Heart left ventricle (tissue), 16 donors: ENCODE results near the gene KIRREL3. TPM values are rescaled to one million over a fixed set of nuclear protein-coding genes. Genes with fewer than 3 reads are reported as not detected.

Source experiments
- ATAC-seq, 4 donors: fragments of 200-7000 bp; cut with Tn5 transposase; one replicate each; pipeline ENCODE4 v1.9.1; 2020 to 2022; ENCODE audit warnings: moderate library complexity in 4 of 4, mild to moderate bottlenecking in 3 of 4, moderate number of reproducible peaks in 1 of 4
- DNase-seq, 5 donors: peaks; one replicate each; pipeline ENCODE4 v3.0.0-alpha.2; 2020
- H3K27ac ChIP-seq, 12 donors: fragments of 200-600 bp; sonication (generic) in 4 of 12; one replicate each; pipeline versions ENCODE4 v1.5.0 to v1.8.0; 2016 to 2022; ENCODE audit warnings: mild to moderate bottlenecking in 2 of 12
- H3K27me3 ChIP-seq, 9 donors: fragments of 200-600 bp; sonication (generic) in 2 of 9; one replicate each; pipeline versions ENCODE4 v1.5.1 to v1.8.0; 2016 to 2022; ENCODE audit warnings: mild to moderate bottlenecking in 3 of 9
- H3K36me3 ChIP-seq, 9 donors: fragments of 200-600 bp; sonication (generic) in 2 of 9; one replicate each; pipeline versions ENCODE4 v1.5.0 to v1.8.0; 2018 to 2022; ENCODE audit warnings: mild to moderate bottlenecking in 2 of 9
- H3K4me1 ChIP-seq, 12 donors: fragments of 200-600 bp; sonication (generic) in 4 of 12; one replicate each; pipeline versions ENCODE4 v1.5.0 to v1.8.0; 2016 to 2022; ENCODE audit warnings: mild to moderate bottlenecking in 3 of 12
- H3K4me3 ChIP-seq, 12 donors: fragments of 200-600 bp; sonication (generic) in 4 of 12; one replicate each; pipeline versions ENCODE4 v1.5.0 to v1.8.0; 2017 to 2022; ENCODE audit warnings: mild to moderate bottlenecking in 9 of 12, moderate library complexity in 4 of 12
- H3K9me3 ChIP-seq, 12 donors: fragments of 200-600 bp; sonication (generic) in 4 of 12; one replicate each; pipeline versions ENCODE4 v1.5.0 to v1.8.0; 2016 to 2022; ENCODE audit warnings: mild to moderate bottlenecking in 1 of 12
- CTCF ChIP-seq, 12 donors: fragments of 200-600 bp; sonication (generic) in 4 of 12; IDR thresholded peaks; one replicate each; pipeline versions ENCODE4 v1.5.0 to v1.8.0; 2018 to 2022; ENCODE audit warnings: antibody characterized with exemption in 12 of 12, mild to moderate bottlenecking in 5 of 12
- POLR2A ChIP-seq, 2 donors: fragments of 450-650 bp; IDR thresholded peaks; one replicate each; pipeline ENCODE4 v1.6.1; 2017; ENCODE audit warnings: antibody characterized with exemption in 2 of 2, mild to moderate bottlenecking in 2 of 2, moderate library complexity in 2 of 2
- WGBS, 4 donors: extraction: QIAGEN DNeasy Blood & Tissue Kit in 2 of 4; methylation state at CpG; one replicate each; pipeline versions ENCODE4 v1.1.5 to v1.1.7; 2013 to 2018; 5-methylcytosine and 5-hydroxymethylcytosine counted together
- intact Hi-C, 10 donors: fragments of 100-400 bp; cut with DNase I; formaldehyde crosslinking; loops; one replicate each; pipeline versions ENCODE4 v1.11.1 to v1.14.2; 2022
- polyA plus RNA-seq, 2 donors: library from polyadenylated mRNA; stranded (reverse); fragments of 200-250 nt; gene quantifications; one replicate each; pipeline ENCODE4 v1.2.3, GENCODE V29; 2013
- total RNA-seq, 9 donors: library from RNA; depleted of rRNA in 2 of 9; stranded (reverse); fragments of >200 nt in 2 of 9; fragmentation: NEBNext Ultra II Directional in 3 of 9; extraction: Animal tissue kit (Norgen Biotek cat#: 25700) in 3 of 9; gene quantifications; one replicate each; pipeline versions ENCODE4 v1.1.0 to v1.2.4, GENCODE V29; 2016 to 2023
- donor health status: ischemic (EF 13 %, LVEDD 7.1; RV severe dilation, severe dysfunction).
- donor health status: healthy with polysubstance abuse.
- donor health status: DM: no; HTN: yes; CAD: no.
- donor health status: DM: no; HTN: no; CAD: no.
- donor health status: ischemic (EF 25% LVEDD 6.9; RV normal size, moderate dysfunction).
- donor health status: ischemic (EF 25% LVEDD 5.7; RV mildly dilated, moderate dysfunction).
- donor health status: healthy.
- donor health status: DM: yes; HTN: yes; CAD: no.
- donor health status: ischemic (EF 35%, LVEDD 5.7; RV mildly dilated, moderate dysfunction).
- donor health status: nonischemic (EF 11% LVEDD 7.7; RV severe dilation, severe dysfunction).
- donor health status: DM: yes; HTN: yes; CAD: no.
- donor health status: PGD.
- donor health status: ischemic (EF 29% LVEDD 5.4; RV normal size, mild dysfunction).
- donor health status: nonischemic (EF 23%, LVEDD 6.1; RV moderate dilation, normal function).

The KIRREL3 gene
- total and polyA plus RNA-seq, 11 donors = 0.08 to 1.3 (median 0.27) TPM

GRCh38 chr11:126475014-126475991 is 525.3 kb downstream of the KIRREL3 start:
- no peaks in the 10 kb centered on the region for H3K9me3 ChIP-seq
- peak in 2 of 4 donors; percentile 17 to 41 for ATAC-seq

GRCh38 chr11:126474220-126474619 is 526.4 kb downstream of the KIRREL3 start:
- intact Hi-C loops = no loop called here
- 54 to 78% (median 64%) methylated on average over 4 to 9 of the region's 9 CpGs for WGBS, 4 donors
- H3K9me3 ChIP-seq = no peaks in the 10 kb centered on the region
- H3K27me3 ChIP-seq = no peaks in the 10 kb centered on the region
- peak; percentile 66 to 80 (median 73) for ATAC-seq
- DNase-seq = peak in 3 of 5 donors; percentile 47 to 55 (median 52)
- TF ChIP-seq CTCF (IDR thresholded peaks at IDR 0.05) = no peak
- no peaks in the 10 kb centered on the region for H3K36me3 ChIP-seq
- H3K4me1 ChIP-seq = peaks cover 0 to 19% (median 5%) of the 10 kb centered on the region in 12 donors
- no peak overlapping the region for H3K4me3 ChIP-seq
- peak overlapping the region in 3 of 12 donors; percentile 5 to 48 (median 46) for H3K27ac ChIP-seq

More at GRCh38 chr11:126475014-126475991, 525.3 kb downstream of the KIRREL3 start:
- peaks cover 0 to 21% (median 6%) of the 10 kb centered on the region in 12 donors for H3K4me1 ChIP-seq
- peak overlapping the region in 4 of 12 donors; percentile 5 to 48 (median 27) for H3K27ac ChIP-seq
- 47 to 85% (median 66%) methylated on average over 13 to 26 of the region's 26 CpGs for WGBS, 4 donors
- H3K36me3 ChIP-seq = no peaks in the 10 kb centered on the region
- intact Hi-C loops = loop anchor here in 2 of 10 donors (5.0 kb wide), 1 partner anchor 33 kb away; no protein-coding TSS in a partner anchor
- H3K4me3 ChIP-seq = no peak overlapping the region
- DNase-seq = peak in 2 of 5 donors; percentile 36 to 56
- TF ChIP-seq POLR2A (IDR thresholded peaks at IDR 0.05) (no peak), CTCF (IDR thresholded peaks at IDR 0.05) (no peak)
- no peaks in the 10 kb centered on the region for H3K27me3 ChIP-seq

GRCh38 chr11:126473269-126473668 is 527.3 kb downstream of the KIRREL3 start:
- TF ChIP-seq CTCF (IDR thresholded peaks at IDR 0.05) (no peak), POLR2A (IDR thresholded peaks at IDR 0.05) (no peak)
- intact Hi-C loops = no loop called here
- peak in 1 of 5 donors; percentile 20 for DNase-seq
- Histone ChIP-seq H3K4me3 (no peak overlapping the region), H3K36me3 (no peaks in the 10 kb centered on the region), H3K4me1 (peaks cover 0 to 21% (median 5%) of the 10 kb centered on the region in 12 donors), H3K27me3 (no peaks in the 10 kb centered on the region), H3K27ac (no peak overlapping the region), H3K9me3 (no peaks in the 10 kb centered on the region)
- ATAC-seq = no peak
- WGBS, 4 donors = 96 to 98% (median 97%) methylated on average over 5 to 16 of the region's 16 CpGs

GRCh38 chr11:126469311-126469710 is 531.3 kb downstream of the KIRREL3 start:
- Histone ChIP-seq H3K36me3 (no peaks in the 10 kb centered on the region), H3K9me3 (no peaks in the 10 kb centered on the region), H3K4me1 (peaks cover 0 to 32% (median 10%) of the 10 kb centered on the region in 12 donors), H3K4me3 (no peak overlapping the region), H3K27me3 (no peaks in the 10 kb centered on the region), H3K27ac (no peak overlapping the region)
- peak in 1 of 5 donors; percentile 27 for DNase-seq
- no peak for ATAC-seq
- TF ChIP-seq POLR2A (IDR thresholded peaks at IDR 0.05) (no peak), CTCF (IDR thresholded peaks at IDR 0.05) (no peak)
- WGBS, 4 donors = 83 to 92% (median 90%) methylated on average over 6 to 7 of the region's 7 CpGs
- intact Hi-C loops = no loop called here
